Upper lobe of left lung (tissue), 4 donors: ENCODE results near the gene FNDC4.

ENCODE experiments used
- POLR2A ChIP-seq, 4 donors: fragments of 450-650 bp; IDR thresholded peaks; one replicate each; pipeline ENCODE4 v1.5.1; 2016 to 2017; ENCODE audit warnings: antibody characterized with exemption in 4 of 4, mild to moderate bottlenecking in 2 of 4
- POLR2AphosphoS5 ChIP-seq, 2 donors: sonication (generic); formaldehyde crosslinking; IDR thresholded peaks; one replicate each; pipeline ENCODE4 v1.5.1; 2017; ENCODE audit warnings: antibody characterized with exemption in 2 of 2
- TF ChIP-seq, protein P1 (sequence below), 6 experiments: fragments of 450-650 bp in 4 of 6; fragments of 200-600 bp in 2 of 6; sonication (generic) in 2 of 6; IDR thresholded peaks; one replicate each; pipeline ENCODE4 v1.5.1; 2016 to 2019; ENCODE audit warnings: antibody characterized with exemption in 6 of 6

DNA sequence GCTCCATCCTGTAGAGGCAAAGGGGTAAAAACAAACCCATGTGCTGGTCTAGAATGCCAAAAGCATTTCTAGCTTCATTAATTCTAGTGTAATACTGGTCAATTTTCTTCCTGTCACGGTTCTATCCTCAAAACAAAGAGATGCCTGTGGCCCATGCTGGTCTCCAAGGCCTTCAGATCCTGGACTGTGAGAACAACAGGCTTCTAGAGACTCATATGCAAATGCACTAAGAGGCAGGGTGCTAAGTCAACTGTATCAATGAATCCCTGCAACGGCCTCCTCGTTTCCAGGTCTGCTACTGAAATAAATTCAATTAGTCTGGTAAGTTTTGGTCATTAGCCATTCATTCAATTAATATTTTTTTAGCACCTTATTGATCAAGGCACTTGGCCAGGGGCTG, 9.5 kb downstream of the FNDC4 start:
- TF ChIP-seq POLR2AphosphoS5 (IDR thresholded peaks at IDR 0.05) (no peak), POLR2A (IDR thresholded peaks at IDR 0.05) (no peak)
- TF ChIP-seq, protein P1, sequence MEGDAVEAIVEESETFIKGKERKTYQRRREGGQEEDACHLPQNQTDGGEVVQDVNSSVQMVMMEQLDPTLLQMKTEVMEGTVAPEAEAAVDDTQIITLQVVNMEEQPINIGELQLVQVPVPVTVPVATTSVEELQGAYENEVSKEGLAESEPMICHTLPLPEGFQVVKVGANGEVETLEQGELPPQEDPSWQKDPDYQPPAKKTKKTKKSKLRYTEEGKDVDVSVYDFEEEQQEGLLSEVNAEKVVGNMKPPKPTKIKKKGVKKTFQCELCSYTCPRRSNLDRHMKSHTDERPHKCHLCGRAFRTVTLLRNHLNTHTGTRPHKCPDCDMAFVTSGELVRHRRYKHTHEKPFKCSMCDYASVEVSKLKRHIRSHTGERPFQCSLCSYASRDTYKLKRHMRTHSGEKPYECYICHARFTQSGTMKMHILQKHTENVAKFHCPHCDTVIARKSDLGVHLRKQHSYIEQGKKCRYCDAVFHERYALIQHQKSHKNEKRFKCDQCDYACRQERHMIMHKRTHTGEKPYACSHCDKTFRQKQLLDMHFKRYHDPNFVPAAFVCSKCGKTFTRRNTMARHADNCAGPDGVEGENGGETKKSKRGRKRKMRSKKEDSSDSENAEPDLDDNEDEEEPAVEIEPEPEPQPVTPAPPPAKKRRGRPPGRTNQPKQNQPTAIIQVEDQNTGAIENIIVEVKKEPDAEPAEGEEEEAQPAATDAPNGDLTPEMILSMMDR (IDR thresholded peaks at IDR 0.05) = no peak
